H1 (cell line): Measurements from ENCODE around the gene CTSA. TPM values are rescaled to one million over a fixed set of nuclear protein-coding genes. Genes with fewer than 3 reads are reported as not detected.

Experiments used
- CTBP2 ChIP-seq: IDR thresholded peaks from 2 replicates; pipeline ENCODE4 v1.7.0; 2011; ENCODE audit warnings: borderline replicate concordance, mild to moderate bottlenecking, moderate library complexity, mixed read lengths, low read length; ENCODE audit not compliant: insufficient read depth, insufficient read length
- HDAC2 ChIP-seq, 2 experiments: fragments of 300-600 bp in 1 of 2; sonication (generic) in 1 of 2; IDR thresholded peaks; 2 replicates each; pipeline ENCODE4 v1.6.1; 2011 to 2012; ENCODE audit warnings: low read depth in 2 of 2, low read length in 2 of 2, mild to moderate bottlenecking in 2 of 2, moderate library complexity in 2 of 2, borderline replicate concordance in 1 of 2, inconsistent platforms in 1 of 2
- SP2 ChIP-seq: IDR thresholded peaks from 2 replicates; pipeline ENCODE4 v1.6.1; 2012; ENCODE audit warnings: mild to moderate bottlenecking, low read length, inconsistent platforms
- polyA plus RNA-seq, 7 experiments: library from polyadenylated mRNA; depleted of rRNA in 3 of 7; stranded (reverse) in 5 of 7; unstranded in 2 of 7; fragments of >200 nt in 5 of 7; fragments of 200-250 nt in 2 of 7; gene quantifications; 1 replicate in 5 of 7; 2 replicates in 1 of 7; 4 replicates in 1 of 7; pipeline versions ENCODE4 v1.2.1 to v1.2.3, GENCODE V29; 2011 to 2013; ENCODE audit warnings: missing spikeins in 2 of 7, mixed read lengths in 2 of 7
- total RNA-seq: library from RNA; stranded (reverse); fragmentation: NEBNext Ultra II Directional; extraction: Animal tissue kit (Norgen Biotek cat#: 25700); gene quantifications from 2 replicates; pipeline ENCODE4 v1.2.1, GENCODE V29; 2021

Gene CTSA
- total and polyA plus RNA-seq, 2 of the 8 experiments (the other 6 are each of a cell fraction or from before 2014, with no cell fraction given) = 49.7 to 74.0 TPM

- TF ChIP-seq HDAC2 (IDR thresholded peaks at IDR 0.05; ENCODE audit: borderline replicate concordance in 1 of 2, low read depth in 2 of 2, low read length in 2 of 2) (no peak), SP2 (no peak), CTBP2 (no peak)
Measured at GRCh38 chr20:45850238-45850637, 40.9 kb upstream of the CTSA start (continued).
